NB4 (cell line): ENCODE results near the gene CSTPP1.

Source experiments
- POLR2A ChIP-seq: IDR thresholded peaks from 2 replicates; pipeline ENCODE4 v1.6.1; 2011; ENCODE audit warnings: mild to moderate bottlenecking; ENCODE audit not compliant: insufficient read length; ENCODE audit errors: extremely low read depth
- TF ChIP-seq, protein P1 (sequence below): IDR thresholded peaks from one replicate; pipeline ENCODE4 v1.5.1; 2012; ENCODE audit warnings: low read depth, low read length
- TF ChIP-seq, protein P2 (sequence below): IDR thresholded peaks from 2 replicates; pipeline ENCODE4 v1.6.1; 2011; ENCODE audit warnings: low read depth, low read length

DNA sequence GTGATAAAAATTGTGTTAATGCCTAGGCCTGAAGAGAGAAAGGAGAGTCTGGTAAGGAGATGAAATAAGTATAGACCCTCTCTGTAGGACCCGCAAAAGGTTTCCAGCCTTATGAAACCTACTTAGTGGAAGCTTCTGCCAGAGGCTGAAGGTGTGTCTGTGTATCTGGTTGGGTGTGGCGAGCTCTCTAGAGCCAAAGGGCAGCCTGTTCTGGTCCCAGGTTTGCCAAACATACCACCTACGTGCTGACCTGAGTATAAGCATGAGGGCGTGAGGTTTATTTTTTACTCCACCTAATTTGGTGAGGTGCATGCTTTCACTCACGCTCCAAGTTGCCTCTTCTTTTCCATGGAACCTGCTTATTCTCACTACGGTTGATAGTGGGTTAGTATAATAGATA lies 5.6 kb downstream of the CSTPP1 start:
- TF ChIP-seq, protein P1, sequence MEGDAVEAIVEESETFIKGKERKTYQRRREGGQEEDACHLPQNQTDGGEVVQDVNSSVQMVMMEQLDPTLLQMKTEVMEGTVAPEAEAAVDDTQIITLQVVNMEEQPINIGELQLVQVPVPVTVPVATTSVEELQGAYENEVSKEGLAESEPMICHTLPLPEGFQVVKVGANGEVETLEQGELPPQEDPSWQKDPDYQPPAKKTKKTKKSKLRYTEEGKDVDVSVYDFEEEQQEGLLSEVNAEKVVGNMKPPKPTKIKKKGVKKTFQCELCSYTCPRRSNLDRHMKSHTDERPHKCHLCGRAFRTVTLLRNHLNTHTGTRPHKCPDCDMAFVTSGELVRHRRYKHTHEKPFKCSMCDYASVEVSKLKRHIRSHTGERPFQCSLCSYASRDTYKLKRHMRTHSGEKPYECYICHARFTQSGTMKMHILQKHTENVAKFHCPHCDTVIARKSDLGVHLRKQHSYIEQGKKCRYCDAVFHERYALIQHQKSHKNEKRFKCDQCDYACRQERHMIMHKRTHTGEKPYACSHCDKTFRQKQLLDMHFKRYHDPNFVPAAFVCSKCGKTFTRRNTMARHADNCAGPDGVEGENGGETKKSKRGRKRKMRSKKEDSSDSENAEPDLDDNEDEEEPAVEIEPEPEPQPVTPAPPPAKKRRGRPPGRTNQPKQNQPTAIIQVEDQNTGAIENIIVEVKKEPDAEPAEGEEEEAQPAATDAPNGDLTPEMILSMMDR, result no peak
- TF ChIP-seq, protein P2, sequence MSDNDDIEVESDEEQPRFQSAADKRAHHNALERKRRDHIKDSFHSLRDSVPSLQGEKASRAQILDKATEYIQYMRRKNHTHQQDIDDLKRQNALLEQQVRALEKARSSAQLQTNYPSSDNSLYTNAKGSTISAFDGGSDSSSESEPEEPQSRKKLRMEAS, result no peak
- no peak for TF ChIP-seq POLR2A
